ENCODE measurements around the gene ELF2. TPM values are rescaled to one million over a fixed set of nuclear protein-coding genes. Genes with fewer than 3 reads are reported as not detected.
"Not testable (repeated sequence)": the region's sequence is repeated elsewhere in the genome, so short reads cannot be mapped to it uniquely, and the experiment has no call there.

ELF2 gene
- total and polyA plus RNA-seq, 9 donors = 28.8 to 66.8 (median 51.1) TPM

DNA sequence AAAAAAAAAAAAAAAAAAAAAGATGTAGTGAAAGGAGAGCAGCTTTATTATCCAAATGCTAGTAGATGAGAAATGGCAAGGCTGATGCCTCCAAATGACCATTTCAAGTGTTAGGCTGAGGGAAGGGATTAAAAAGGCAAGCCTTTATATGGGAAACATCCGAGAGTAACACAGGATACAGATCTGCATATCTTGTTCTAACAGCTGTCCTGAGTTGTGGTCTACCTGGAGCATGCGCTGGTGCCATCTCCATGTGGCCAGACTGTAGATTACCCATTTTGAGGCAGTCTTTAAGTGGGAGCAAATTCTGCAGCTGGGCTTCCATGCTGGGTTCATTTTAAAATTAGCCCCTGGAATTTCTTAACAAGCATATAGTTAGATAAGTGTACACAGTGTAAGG lies 26.0 kb upstream of the ELF2 start:
- no peak for DNase-seq
- Histone ChIP-seq H3K36me3 (no peaks in the 10 kb centered on the region), H3K27ac (no peak overlapping the region), H3K27me3 (no peaks in the 10 kb centered on the region), H3K4me3 (no peak overlapping the region), H3K9me3 (no peaks in the 10 kb centered on the region), H3K4me1 (ENCODE audit: insufficient read depth) (no peaks in the 10 kb centered on the region)
- intact Hi-C loops (cut with DNase I) = no loop called here
- TF ChIP-seq, protein P1, sequence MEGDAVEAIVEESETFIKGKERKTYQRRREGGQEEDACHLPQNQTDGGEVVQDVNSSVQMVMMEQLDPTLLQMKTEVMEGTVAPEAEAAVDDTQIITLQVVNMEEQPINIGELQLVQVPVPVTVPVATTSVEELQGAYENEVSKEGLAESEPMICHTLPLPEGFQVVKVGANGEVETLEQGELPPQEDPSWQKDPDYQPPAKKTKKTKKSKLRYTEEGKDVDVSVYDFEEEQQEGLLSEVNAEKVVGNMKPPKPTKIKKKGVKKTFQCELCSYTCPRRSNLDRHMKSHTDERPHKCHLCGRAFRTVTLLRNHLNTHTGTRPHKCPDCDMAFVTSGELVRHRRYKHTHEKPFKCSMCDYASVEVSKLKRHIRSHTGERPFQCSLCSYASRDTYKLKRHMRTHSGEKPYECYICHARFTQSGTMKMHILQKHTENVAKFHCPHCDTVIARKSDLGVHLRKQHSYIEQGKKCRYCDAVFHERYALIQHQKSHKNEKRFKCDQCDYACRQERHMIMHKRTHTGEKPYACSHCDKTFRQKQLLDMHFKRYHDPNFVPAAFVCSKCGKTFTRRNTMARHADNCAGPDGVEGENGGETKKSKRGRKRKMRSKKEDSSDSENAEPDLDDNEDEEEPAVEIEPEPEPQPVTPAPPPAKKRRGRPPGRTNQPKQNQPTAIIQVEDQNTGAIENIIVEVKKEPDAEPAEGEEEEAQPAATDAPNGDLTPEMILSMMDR (IDR thresholded peaks at IDR 0.05) = no peak
- TF ChIP-seq EP300 (IDR thresholded peaks at IDR 0.05) = no peak
- TF ChIP-seq POLR2A (IDR thresholded peaks at IDR 0.05) = no peak
- WGBS, 3 donors = 92 to 98% (median 94%) methylated on average over 2 of the region's 2 CpGs

DNA sequence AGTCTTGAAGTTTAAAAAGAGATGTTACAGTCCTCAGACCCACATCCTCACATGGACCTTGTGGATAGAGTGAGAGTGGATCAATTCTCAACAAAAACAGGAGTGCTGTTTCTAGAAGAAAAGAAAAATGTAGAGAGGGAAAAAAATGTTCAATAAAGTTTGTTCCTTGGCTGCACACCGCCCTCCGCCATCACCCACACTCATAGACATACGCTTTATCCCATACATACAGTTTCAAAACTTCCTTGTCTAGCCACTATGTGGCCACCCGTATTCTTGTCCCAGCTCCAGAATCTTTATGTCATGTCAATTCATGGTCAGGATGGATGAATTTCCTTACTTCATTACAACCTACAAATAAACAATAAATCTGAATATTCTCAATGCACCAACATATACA lies 23.5 kb upstream of the ELF2 start:
- intact Hi-C loops (cut with DNase I) = no loop called here
- H3K27ac ChIP-seq = no peak overlapping the region
- H3K4me3 ChIP-seq = no peak overlapping the region
- H3K4me1 ChIP-seq (ENCODE audit: insufficient read depth) = no peaks in the 10 kb centered on the region
- no peak for TF ChIP-seq EP300 (IDR thresholded peaks at IDR 0.05)
- no peak for TF ChIP-seq POLR2A (IDR thresholded peaks at IDR 0.05)
- TF ChIP-seq, protein P1 (IDR thresholded peaks at IDR 0.05) = no peak
- H3K9me3 ChIP-seq = no peaks in the 10 kb centered on the region
- H3K27me3 ChIP-seq = no peaks in the 10 kb centered on the region
- no peaks in the 10 kb centered on the region for H3K36me3 ChIP-seq
- DNase-seq = no peak
- 92 to 96% (median 92%) methylated on average over 4 of the region's 4 CpGs for WGBS, 3 donors

DNA sequence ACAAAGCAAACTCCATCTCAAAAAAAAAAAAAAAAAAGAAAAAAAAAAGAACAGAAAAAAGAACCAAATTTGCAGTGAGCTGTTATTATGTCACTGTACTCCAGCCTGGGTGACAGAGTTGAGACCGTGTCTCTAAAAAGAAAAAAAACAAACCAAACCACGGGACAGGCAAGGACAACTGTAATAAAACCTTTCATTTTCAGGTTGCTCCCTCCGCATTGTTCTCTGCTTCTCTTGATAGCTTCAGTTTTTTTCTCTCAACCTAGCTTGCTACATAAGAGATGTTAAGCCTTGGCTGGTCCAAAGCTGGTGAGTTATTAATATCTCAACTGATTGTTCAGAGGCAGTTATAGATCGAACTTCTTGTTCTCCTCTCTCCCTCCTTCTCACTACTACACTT lies 23.1 kb upstream of the ELF2 start:
- TF ChIP-seq EP300 (IDR thresholded peaks at IDR 0.05) (no peak), POLR2A (IDR thresholded peaks at IDR 0.05) (no peak)
- TF ChIP-seq, protein P1 (IDR thresholded peaks at IDR 0.05) = no peak
- Histone ChIP-seq H3K4me3 (no peak overlapping the region), H3K9me3 (no peaks in the 10 kb centered on the region), H3K36me3 (no peaks in the 10 kb centered on the region), H3K27me3 (no peaks in the 10 kb centered on the region), H3K27ac (no peak overlapping the region), H3K4me1 (ENCODE audit: insufficient read depth) (no peaks in the 10 kb centered on the region)
- no peak for DNase-seq
- intact Hi-C loops (cut with DNase I) = no loop called here
- WGBS, 3 donors = 85% methylated on average over 4 of the region's 4 CpGs

DNA sequence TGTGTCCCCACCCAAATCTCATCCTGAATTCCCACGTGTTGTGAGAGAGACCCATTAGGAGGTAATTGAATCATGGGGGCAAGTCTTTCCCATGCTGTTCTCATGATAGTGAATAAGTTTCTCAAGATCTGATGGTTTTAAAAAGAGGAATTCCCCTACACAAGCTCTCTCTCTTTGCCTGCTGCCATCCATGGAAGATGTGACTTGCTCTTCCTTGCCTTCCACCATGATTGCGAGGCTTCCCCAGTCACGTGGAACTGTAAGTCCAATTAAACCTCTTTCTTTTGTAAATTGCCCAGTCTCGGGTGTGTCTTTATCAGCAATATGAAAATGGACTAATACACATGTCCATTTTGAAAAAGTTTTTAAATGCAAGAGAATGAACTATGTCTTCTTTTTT lies 20.2 kb upstream of the ELF2 start:
- H3K4me1 ChIP-seq (ENCODE audit: insufficient read depth); DNase-seq; H3K9me3 ChIP-seq; H3K27ac ChIP-seq; H3K27me3 ChIP-seq; H3K36me3 ChIP-seq; H3K4me3 ChIP-seq; intact Hi-C loops (cut with DNase I): not testable (repeated sequence)
- WGBS, 3 donors = 80 to 85% (median 84%) methylated on average over 4 of the region's 4 CpGs

DNA sequence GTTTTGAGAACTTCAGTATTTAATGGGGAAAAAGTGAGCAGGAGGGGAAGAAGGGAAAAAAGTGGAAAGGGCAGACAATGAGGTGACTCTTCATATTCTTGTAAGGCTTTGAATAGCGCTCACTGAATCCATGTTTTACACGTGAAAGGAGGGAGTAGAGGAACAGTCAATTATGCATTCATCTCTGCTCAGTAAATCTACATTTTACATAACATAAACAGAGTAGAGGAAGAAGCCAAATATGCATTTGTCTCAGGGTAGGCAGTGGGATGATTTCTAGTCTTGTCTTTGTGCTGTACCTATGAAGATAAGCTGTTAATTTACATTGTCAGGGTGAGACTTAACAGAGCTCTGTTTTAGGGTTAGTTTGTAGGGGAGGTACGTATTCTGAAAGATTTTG lies 19.4 kb upstream of the ELF2 start:
- Histone ChIP-seq H3K27ac (no peak overlapping the region), H3K9me3 (no peaks in the 10 kb centered on the region), H3K4me3 (no peak overlapping the region), H3K4me1 (ENCODE audit: insufficient read depth) (no peaks in the 10 kb centered on the region), H3K27me3 (no peaks in the 10 kb centered on the region), H3K36me3 (no peaks in the 10 kb centered on the region)
- intact Hi-C loops (cut with DNase I) = no loop called here
- WGBS, 3 donors = 51 to 55% (median 53%) methylated on average over 3 of the region's 3 CpGs
- TF ChIP-seq, protein P1 (IDR thresholded peaks at IDR 0.05) = no peak
- TF ChIP-seq EP300 (IDR thresholded peaks at IDR 0.05) = no peak
- no peak for TF ChIP-seq POLR2A (IDR thresholded peaks at IDR 0.05)
- no peak for DNase-seq
